ENCODE results near the gene ATP5MK. TPM values are rescaled to one million over a fixed set of nuclear protein-coding genes. Genes with fewer than 3 reads are reported as not detected.
"Not testable (repeated sequence)": the region's sequence is repeated elsewhere in the genome, so short reads cannot be mapped to it uniquely, and the experiment has no call there.

ATP5MK gene
- polyA plus RNA-seq, 1 experiment = 170 TPM

GRCh38 chr10:103423748-103424147, 27.5 kb upstream of the ATP5MK start:
- H3K4me3 ChIP-seq (ENCODE audit: low read depth, low read length) = no peak overlapping the region
- H3K27me3 ChIP-seq (ENCODE audit: control insufficient read depth, insufficient read depth, low read length) = no peaks in the 10 kb centered on the region
- ChIA-PET CTCF (interaction anchor here (0.7 to 4.9 kb wide), 7 partner anchors 8 to 333 kb away, joined by 3 to 40 read pairs (median 5); no protein-coding TSS in a partner anchor), POLR2A (no interaction called here)
- no peak for DNase-seq (ENCODE audit: low read depth)
- H3K36me3 ChIP-seq (ENCODE audit: control insufficient read depth, insufficient read depth, low read length) = peaks cover 31% of the 10 kb centered on the region
- TF ChIP-seq CTCF (IDR thresholded peaks at IDR 0.05; ENCODE audit: insufficient read depth, low read depth, low read length) = no peak

- H3K36me3 ChIP-seq (ENCODE audit: control insufficient read depth, insufficient read depth, low read length) = peaks cover 47% of the 10 kb centered on the region
- CTCF ChIA-PET = interaction anchor here (0.9 to 8.6 kb wide), 4 partner anchors 15 to 66 kb away, joined by 3 to 93 read pairs (median 3); no protein-coding TSS in a partner anchor
- no peak overlapping the region for H3K4me3 ChIP-seq (ENCODE audit: low read depth, low read length)
- DNase-seq (ENCODE audit: low read depth) = no peak
- H3K27me3 ChIP-seq (ENCODE audit: control insufficient read depth, insufficient read depth, low read length) = no peaks in the 10 kb centered on the region
- POLR2A ChIA-PET = no interaction called here
- no peak for TF ChIP-seq CTCF (IDR thresholded peaks at IDR 0.05; ENCODE audit: insufficient read depth, low read depth, low read length)
Observed at GRCh38 chr10:103419101-103419500, 22.8 kb upstream of the ATP5MK start.

- no peak overlapping the region for H3K4me3 ChIP-seq (ENCODE audit: low read depth, low read length)
- ChIA-PET CTCF (interaction anchor here (0.6 to 8.6 kb wide), 10 partner anchors 13 to 177 kb away, joined by 3 to 93 read pairs (median 4); partner anchors contain the start of gene CALHM2), POLR2A (no interaction called here)
- no peak for DNase-seq (ENCODE audit: low read depth)
- peaks cover 50% of the 10 kb centered on the region for H3K36me3 ChIP-seq (ENCODE audit: control insufficient read depth, insufficient read depth, low read length)
- TF ChIP-seq CTCF (IDR thresholded peaks at IDR 0.05; ENCODE audit: insufficient read depth, low read depth, low read length) = no peak
- H3K27me3 ChIP-seq (ENCODE audit: control insufficient read depth, insufficient read depth, low read length) = no peaks in the 10 kb centered on the region
Observed at GRCh38 chr10:103417601-103418000, 21.3 kb upstream of the ATP5MK start.

- H3K4me3 ChIP-seq (ENCODE audit: low read depth, low read length); DNase-seq (ENCODE audit: low read depth); POLR2A ChIA-PET; H3K27me3 ChIP-seq (ENCODE audit: control insufficient read depth, insufficient read depth, low read length): not testable (repeated sequence)
- CTCF ChIA-PET = interaction anchor here (0.9 to 8.6 kb wide), 13 partner anchors 9 to 125 kb away, joined by 3 to 93 read pairs (median 4); partner anchors contain the start of gene CALHM2
- peaks cover 50% of the 10 kb centered on the region for H3K36me3 ChIP-seq (ENCODE audit: control insufficient read depth, insufficient read depth, low read length)
Observed at GRCh38 chr10:103417148-103417469, 20.8 kb upstream of the ATP5MK start.

- peak; percentile 14 for DNase-seq (ENCODE audit: low read depth)
- peaks cover 50% of the 10 kb centered on the region for H3K36me3 ChIP-seq (ENCODE audit: control insufficient read depth, insufficient read depth, low read length)
- CTCF ChIA-PET = interaction anchor here (0.6 to 8.6 kb wide), 17 partner anchors 9 to 269 kb away, joined by 3 to 93 read pairs (median 4); no protein-coding TSS in a partner anchor
- H3K27me3 ChIP-seq (ENCODE audit: control insufficient read depth, insufficient read depth, low read length) = no peaks in the 10 kb centered on the region
- H3K4me3 ChIP-seq (ENCODE audit: low read depth, low read length) = no peak overlapping the region
- TF ChIP-seq CTCF (IDR thresholded peaks at IDR 0.05; ENCODE audit: insufficient read depth, low read depth, low read length) = peak; percentile 55
- POLR2A ChIA-PET = no interaction called here
Observed at GRCh38 chr10:103416436-103417147, 20.3 kb upstream of the ATP5MK start.

All from BJ (cell line).